RWPE1 (cell line): ENCODE data around the gene TTC28.
A peak's percentile ranks its signal among the peaks of the same experiment; 100 is the strongest.

Source experiments
- CTCF ChIA-PET: fragments of 350-600 bp; sonication (Branson Sonifier 250); formaldehyde crosslinking; extraction: SDS; loops from one replicate; lab custom pipeline; 2021; lab: Yijun Ruan, JAX
- POLR2A ChIA-PET: fragments of 400-600 bp; formaldehyde crosslinking; extraction: SDS; loops from one replicate; lab custom pipeline; 2020; ENCODE audit warnings: antibody characterized with exemption; ENCODE audit not compliant: low non-redundant PET; lab: Yijun Ruan, JAX
- DNase-seq: peaks from one replicate; pipeline ENCODE4 v3.0.0; 2012; ENCODE audit warnings: low spot score
- H3K27ac ChIP-seq: fragments of 450-650 bp; 2 replicates; pipeline ENCODE4 v1.5.1; 2017
- CTCF ChIP-seq: fragments of 450-650 bp; conservative IDR thresholded peaks from 2 replicates; pipeline ENCODE4 v1.5.1; 2017; ENCODE audit warnings: low read depth, mild to moderate bottlenecking

The TTC28 gene

GRCh38 chr22:28043266-28043665, 636.4 kb downstream of the TTC28 start:
- no peak overlapping the region for H3K27ac ChIP-seq
- CTCF ChIA-PET = interaction anchor here (1.2 kb wide), 1 partner anchor 9 kb away, joined by 4 read pairs; no protein-coding TSS in a partner anchor
- no peak for TF ChIP-seq CTCF
- DNase-seq = no peak
- POLR2A ChIA-PET = no interaction called here

GRCh38 chr22:28034760-28035401, 644.8 kb downstream of the TTC28 start:
- peak overlapping the region; percentile 54 for H3K27ac ChIP-seq
- POLR2A ChIA-PET = no interaction called here

DNA sequence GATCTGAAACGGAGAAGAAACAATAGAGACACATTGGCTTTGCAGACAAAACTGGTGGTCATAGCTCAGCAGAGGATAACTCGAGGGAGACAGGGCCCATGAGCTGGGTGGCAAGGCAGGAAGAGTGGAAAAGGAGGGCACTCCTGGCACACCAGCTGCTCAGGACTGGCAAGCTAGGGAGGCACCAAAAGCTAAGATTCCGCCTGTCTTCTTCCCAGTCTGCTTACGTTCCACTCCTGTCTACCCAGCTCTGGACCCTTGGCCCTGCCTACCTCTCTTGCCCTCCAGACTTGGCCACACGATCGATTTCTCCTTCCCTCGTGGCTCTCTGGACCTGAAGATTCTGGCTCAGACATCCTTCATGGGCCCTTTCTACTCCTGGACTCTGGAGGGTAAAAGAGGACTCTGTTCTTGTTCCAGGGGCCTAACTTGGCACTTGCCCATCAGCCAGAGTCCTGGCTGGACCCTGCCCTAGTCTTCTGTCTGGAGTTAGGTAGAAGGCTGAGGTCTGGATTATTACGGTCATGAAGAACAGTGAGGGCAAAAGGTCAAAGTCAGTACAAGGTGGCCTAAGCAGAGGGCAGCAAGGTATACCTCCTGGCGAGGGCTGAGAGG, 645.4 kb downstream of the TTC28 start:
- TF ChIP-seq CTCF = no peak
- no peak for DNase-seq
- H3K27ac ChIP-seq = peak overlapping the region; percentile 54
- ChIA-PET CTCF (no interaction called here), POLR2A (no interaction called here)

More at GRCh38 chr22:28034760-28035401, 644.8 kb downstream of the TTC28 start:
- TF ChIP-seq CTCF = no peak
- CTCF ChIA-PET = no interaction called here
- no peak for DNase-seq

DNA sequence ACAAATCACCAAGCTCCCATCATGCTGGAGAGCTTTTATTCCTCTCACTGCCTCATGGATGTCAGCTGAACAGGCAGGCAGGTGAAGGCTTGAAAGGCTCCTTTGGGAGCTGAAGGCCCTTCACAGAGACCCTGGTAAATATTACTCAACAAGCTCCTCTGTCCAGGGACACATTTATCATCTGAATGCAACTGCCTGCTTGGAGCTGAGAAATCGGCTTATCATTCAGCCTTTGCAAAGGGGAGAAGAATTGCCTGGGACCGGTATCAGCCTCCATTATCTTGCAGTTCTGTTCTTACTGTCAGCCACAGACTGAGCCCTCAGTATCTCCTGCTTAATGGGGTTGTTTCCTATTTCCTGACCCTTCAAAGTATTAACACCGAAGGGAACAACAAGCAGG, 646.8 kb downstream of the TTC28 start:
- TF ChIP-seq CTCF = no peak
- H3K27ac ChIP-seq = no peak overlapping the region
- ChIA-PET POLR2A (no interaction called here), CTCF (interaction anchor here (1.0 kb wide), 1 partner anchor 13 kb away, joined by 3 read pairs; no protein-coding TSS in a partner anchor)
- DNase-seq = no peak

GRCh38 chr22:28031383-28031922, 648.2 kb downstream of the TTC28 start:
- CTCF ChIA-PET = no interaction called here
- no peak for DNase-seq
- POLR2A ChIA-PET = no interaction called here
- no peak for TF ChIP-seq CTCF
- H3K27ac ChIP-seq = no peak overlapping the region

DNA sequence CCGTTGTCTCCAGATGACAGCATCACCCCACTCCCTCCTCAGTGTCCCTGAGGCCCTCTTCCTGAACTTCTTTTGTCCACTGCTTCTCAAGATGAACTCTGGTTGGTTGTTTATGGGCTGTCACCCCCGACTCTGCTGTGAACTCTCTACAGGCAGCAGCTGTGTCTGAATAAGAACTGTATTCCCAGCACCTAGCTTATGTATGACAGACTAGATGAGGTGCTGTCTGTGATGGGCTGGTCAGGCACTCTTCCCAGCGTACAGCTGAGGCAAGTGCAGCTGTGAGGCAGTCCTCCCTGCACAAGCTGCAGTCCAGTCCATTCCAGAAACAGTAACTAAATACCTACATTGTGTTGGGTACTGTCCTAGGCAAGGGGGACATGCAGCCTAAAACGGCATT, 649.2 kb downstream of the TTC28 start:
- ChIA-PET CTCF (interaction anchor here (0.6 kb wide), 1 partner anchor 107 kb away, joined by 3 read pairs; no protein-coding TSS in a partner anchor), POLR2A (no interaction called here)
- TF ChIP-seq CTCF = no peak
- no peak for DNase-seq
- no peak overlapping the region for H3K27ac ChIP-seq
